Measurements from ENCODE around the gene ABCC9.

Gene ABCC9

GRCh38 chr12:21940549-21941505, at the start of gene ABCC9:
TSS of gene ABCC9 (minus strand) at chr12:21941426. CDS start at chr12:21936674, 4,752 bp downstream.
- ChIA-PET POLR2A (ENCODE audit: low non-redundant PET) (no interaction called here), CTCF (interaction anchor here (0.6 kb wide), 1 partner anchor 34 kb away, joined by 5 read pairs; no protein-coding TSS in a partner anchor)
- no peak within 1 kb of the TSS for H3K27ac ChIP-seq
- no peak for TF ChIP-seq CTCF (conservative IDR thresholded peaks at IDR 0.05; ENCODE audit: low read depth)
- DNase-seq (ENCODE audit: low spot score), result no peak

- H3K27ac ChIP-seq, result no peak overlapping the region
- DNase-seq (ENCODE audit: low spot score), result peak; percentile 3
- TF ChIP-seq CTCF (conservative IDR thresholded peaks at IDR 0.05; ENCODE audit: low read depth), result peak; percentile 18
- POLR2A ChIA-PET (ENCODE audit: low non-redundant PET), result no interaction called here
- CTCF ChIA-PET, result interaction anchor here (0.6 to 1.3 kb wide), 8 partner anchors 11 to 597 kb away, joined by 3 to 13 read pairs (median 3); no protein-coding TSS in a partner anchor
These were observed 48.7 kb upstream of the ABCC9 start for GRCh38 chr12:21989819-21990412.

GRCh38 chr12:21988619-21989018, 47.4 kb upstream of the ABCC9 start:
- no peak for DNase-seq (ENCODE audit: low spot score)
- POLR2A ChIA-PET (ENCODE audit: low non-redundant PET), result no interaction called here
- H3K27ac ChIP-seq, result no peak overlapping the region
- TF ChIP-seq CTCF (conservative IDR thresholded peaks at IDR 0.05; ENCODE audit: low read depth), result no peak
- CTCF ChIA-PET, result interaction anchor here (0.9 kb wide), 1 partner anchor 291 kb away, joined by 4 read pairs; no protein-coding TSS in a partner anchor

GRCh38 chr12:21987755-21988154, 46.5 kb upstream of the ABCC9 start:
- no peak overlapping the region for H3K27ac ChIP-seq
- no peak for TF ChIP-seq CTCF (conservative IDR thresholded peaks at IDR 0.05; ENCODE audit: low read depth)
- CTCF ChIA-PET, result interaction anchor here (0.9 kb wide), 1 partner anchor 290 kb away, joined by 4 read pairs; no protein-coding TSS in a partner anchor
- POLR2A ChIA-PET (ENCODE audit: low non-redundant PET), result no interaction called here
- no peak for DNase-seq (ENCODE audit: low spot score)

- CTCF ChIA-PET, result interaction anchor here (0.6 kb wide), 1 partner anchor 350 kb away, joined by 3 read pairs; no protein-coding TSS in a partner anchor
- TF ChIP-seq CTCF (conservative IDR thresholded peaks at IDR 0.05; ENCODE audit: low read depth), result no peak
These were observed 43.9 kb upstream of the ABCC9 start for GRCh38 chr12:21985155-21985554.

GRCh38 chr12:21984375-21984774, 43.1 kb upstream of the ABCC9 start:
- TF ChIP-seq CTCF (conservative IDR thresholded peaks at IDR 0.05; ENCODE audit: low read depth), result no peak
- H3K27ac ChIP-seq, result no peak overlapping the region
- DNase-seq (ENCODE audit: low spot score), result no peak
- POLR2A ChIA-PET (ENCODE audit: low non-redundant PET), result no interaction called here
- CTCF ChIA-PET, result interaction anchor here (0.6 kb wide), 1 partner anchor 351 kb away, joined by 3 read pairs; no protein-coding TSS in a partner anchor

More at GRCh38 chr12:21985155-21985554, 43.9 kb upstream of the ABCC9 start:
- H3K27ac ChIP-seq, result no peak overlapping the region
- no peak for DNase-seq (ENCODE audit: low spot score)
- POLR2A ChIA-PET (ENCODE audit: low non-redundant PET), result no interaction called here

Measured in RWPE1 (cell line).